PC-9 (cell line): ENCODE data around the gene KDM1A.

Source experiments
- CTCF ChIP-seq: fragments of 200-600 bp; sonication (generic); conservative IDR thresholded peaks from 2 replicates; pipeline ENCODE4 v1.6.1; 2017; ENCODE audit warnings: mixed run types, antibody characterized with exemption, mild to moderate bottlenecking, moderate library complexity
- EZH2 ChIP-seq: fragments of 200-600 bp; sonication (generic); IDR thresholded peaks from 2 replicates; pipeline ENCODE4 v1.8.0; 2017; ENCODE audit warnings: antibody characterized with exemption, low read depth

GRCh38 chr1:23099171-23099536, 79.9 kb downstream of the KDM1A start:
- TF ChIP-seq EZH2 (no peak), CTCF (no peak)
